Bronchus fibroblast of lung (primary cell): ENCODE data around the gene PROSER3. TPM values are rescaled to one million over a fixed set of nuclear protein-coding genes. Genes with fewer than 3 reads are reported as not detected.

Experiments
- total RNA-seq: library from RNA; depleted of rRNA; stranded (reverse); fragments of >200 nt; gene quantifications from 2 replicates; pipeline ENCODE4 v1.2.3, GENCODE V29; 2015

The PROSER3 gene
- 8.1 and 8.5 TPM in 2 replicates for total RNA-seq

GRCh38 chr19:35757749-35758608, at the start of gene PROSER3:
TSS of gene PROSER3 (plus strand) at chr19:35758176. CDS start at chr19:35758216, 40 bp downstream.

DNA sequence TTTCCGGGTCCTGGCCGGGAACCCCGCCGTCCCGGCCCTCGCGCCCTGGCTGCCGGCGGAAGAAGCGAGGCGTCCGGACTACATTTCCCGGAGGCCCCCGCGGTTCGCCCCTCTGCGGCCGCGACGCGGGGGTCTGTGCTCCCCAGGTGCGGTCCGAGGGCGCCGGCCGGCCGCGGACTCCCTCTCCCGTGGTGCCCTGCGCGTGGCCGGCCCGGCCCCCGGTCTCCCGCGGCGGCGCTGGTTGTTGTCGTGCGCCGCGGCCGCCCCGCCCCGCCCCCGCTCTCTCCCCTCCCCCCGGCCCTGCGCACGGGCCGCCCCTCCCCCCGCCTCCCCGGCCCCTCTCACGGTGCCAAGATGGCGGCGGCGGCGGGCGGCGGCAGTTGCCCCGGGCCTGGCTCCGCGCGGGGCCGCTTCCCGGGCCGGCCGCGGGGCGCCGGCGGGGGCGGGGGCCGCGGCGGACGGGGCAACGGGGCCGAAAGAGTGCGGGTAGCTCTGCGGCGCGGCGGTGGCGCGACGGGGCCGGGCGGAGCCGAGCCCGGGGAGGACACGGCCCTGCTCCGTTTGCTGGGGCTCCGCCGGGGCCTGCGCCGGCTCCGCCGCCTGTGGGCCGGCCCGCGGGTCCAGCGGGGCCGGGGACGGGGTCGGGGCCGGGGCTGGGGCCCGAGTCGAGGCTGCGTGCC, 40.2 kb upstream of the PROSER3 start, which contains the start of gene KMT2B:
Gene KMT2B (plus strand): TSS at position 339 of the 680 bp plus-strand sequence. CDS start 16 bp downstream, at position 355.

DNA sequence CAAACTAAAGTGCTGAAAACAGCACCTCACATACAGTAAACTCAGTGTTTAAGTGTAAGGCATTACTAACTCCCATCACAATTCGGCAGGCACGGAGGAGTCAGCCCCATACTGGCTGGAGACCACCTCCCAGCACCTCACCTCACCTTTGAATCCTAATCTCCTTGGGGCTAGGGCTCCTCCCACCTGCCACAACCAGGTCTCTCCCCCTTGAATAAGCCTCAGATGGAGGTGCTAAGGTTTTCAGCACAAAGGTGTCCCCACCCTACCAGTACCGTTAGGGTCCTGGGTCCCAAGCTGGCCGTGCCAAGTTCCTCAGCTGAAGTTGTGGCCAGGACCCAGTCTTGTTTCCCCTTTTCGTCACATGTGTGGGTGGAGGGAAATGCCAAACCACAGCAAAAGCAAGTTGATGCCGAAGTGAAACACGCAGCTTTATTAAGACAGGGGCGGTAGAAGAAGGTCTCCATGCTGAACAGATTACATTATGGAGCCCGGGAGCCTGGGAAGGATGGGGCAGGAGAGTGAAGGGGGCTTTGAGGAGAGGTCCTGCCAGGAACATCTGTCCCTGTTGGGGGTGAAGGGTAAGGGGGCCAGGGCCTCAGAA, 15.8 kb upstream of the PROSER3 start, which contains the start of gene IGFLR1:
Gene IGFLR1 (minus strand): TSS at position 332 of the 604 bp plus-strand sequence. CDS start 1,272 bp downstream, outside the sequence.

GRCh38 chr19:35745328-35746086, 12.5 kb upstream of the PROSER3 start, which contains the start of the genes PSENEN and U2AF1L4:
TSS of gene PSENEN (plus strand) at chr19:35745651. CDS start at chr19:35745931, 280 bp downstream.
TSS of gene U2AF1L4 (minus strand) at chr19:35745418. CDS start at chr19:35745391, 27 bp downstream.

DNA sequence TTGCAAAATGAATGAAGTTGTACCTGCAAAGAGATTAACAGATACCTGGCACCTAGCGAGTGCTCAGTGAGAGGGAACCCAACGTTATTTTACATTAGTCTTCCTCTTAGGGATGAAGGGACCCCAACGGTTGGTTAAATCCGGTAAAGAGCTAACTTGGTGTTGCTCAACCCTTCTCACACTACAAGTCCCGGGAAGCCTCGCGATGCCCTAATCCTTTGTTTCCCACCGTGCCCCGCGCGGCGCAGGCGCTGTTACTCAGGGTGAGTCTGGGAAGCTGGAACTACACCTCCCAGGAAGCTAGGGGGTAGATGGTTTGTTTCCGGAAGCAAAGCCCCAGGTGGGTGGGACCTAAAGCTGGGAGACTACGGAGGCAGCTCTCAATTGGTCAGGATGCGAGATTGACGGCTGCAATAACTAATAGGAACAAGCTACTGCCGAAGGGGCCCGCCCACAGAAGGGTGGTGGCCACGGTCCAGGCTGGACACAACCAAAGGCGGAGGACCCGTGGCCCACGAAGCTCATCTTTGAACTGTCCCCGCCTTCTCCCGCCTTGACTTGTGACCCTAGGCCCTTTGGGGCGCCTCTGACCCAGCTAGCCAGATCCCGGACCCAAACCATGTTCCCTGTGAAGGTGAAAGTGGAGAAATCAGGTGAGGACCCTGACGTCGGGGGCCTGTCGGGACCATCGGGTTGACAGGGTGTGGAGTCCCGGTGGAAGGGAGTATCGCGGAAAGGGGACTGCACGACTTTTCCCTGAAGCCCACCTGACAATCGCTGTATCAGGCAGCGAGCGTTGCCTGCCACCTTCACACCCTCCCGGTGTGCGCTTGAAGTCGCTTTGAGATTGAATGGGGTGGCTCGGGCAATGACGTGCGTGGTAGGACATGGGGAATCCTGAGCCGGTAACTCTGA, 9.6 kb upstream of the PROSER3 start, which contains the start of gene LIN37:
Gene LIN37 (plus strand): TSS at position 471 of the 915 bp plus-strand sequence. CDS start 149 bp downstream, at position 620.

GRCh38 chr19:35756377-35757230, 1.4 kb upstream of the PROSER3 start, which contains the start of gene HSPB6:
TSS of gene HSPB6 (minus strand) at chr19:35757029. CDS start at chr19:35757008, 21 bp downstream.

DNA sequence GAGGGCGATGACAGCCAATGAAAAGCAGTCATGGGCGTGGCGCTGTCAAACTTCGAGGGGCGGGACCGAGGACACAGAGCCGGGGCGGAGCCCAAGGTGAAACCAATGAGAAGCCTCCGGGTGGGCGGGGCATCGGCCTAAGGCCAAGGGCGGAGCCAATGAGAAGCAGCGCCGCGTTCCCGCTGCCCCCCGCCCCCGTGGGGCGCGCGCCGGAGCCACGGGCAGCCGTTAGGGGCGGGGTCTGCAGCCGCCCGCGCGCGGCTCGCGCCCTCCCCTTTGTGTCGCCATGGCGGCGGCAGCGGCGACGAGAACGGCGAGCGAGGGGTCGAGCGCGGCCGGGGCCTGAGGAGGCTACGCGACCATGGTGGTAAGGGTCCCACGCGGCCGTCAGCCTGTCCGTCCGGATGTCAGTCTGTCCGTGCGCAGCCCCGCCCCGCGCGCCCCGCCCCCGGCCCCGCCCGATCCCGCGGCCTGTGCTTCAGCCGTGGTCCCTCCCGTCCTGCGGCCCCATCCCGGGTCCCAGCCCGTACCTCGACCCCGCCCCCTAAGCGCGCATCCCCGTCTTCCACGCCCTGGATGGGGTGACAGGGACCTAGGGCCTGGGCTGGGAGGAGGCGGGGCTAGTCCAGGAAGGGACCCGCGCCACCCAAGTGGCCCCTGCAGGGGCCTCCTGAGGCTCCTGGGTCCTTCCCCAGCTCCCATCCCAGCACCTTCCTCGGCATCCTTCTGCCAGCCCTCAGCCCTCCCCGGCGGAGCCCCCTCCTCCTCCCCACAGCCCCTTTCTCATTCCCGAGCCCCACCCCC, 17.5 kb downstream of the PROSER3 start, which contains the start of gene ARHGAP33:
Gene ARHGAP33 (plus strand): TSS at position 267 of the 804 bp plus-strand sequence. CDS start 95 bp downstream, at position 362.

GRCh38 chr19:35812220-35813042, 54.5 kb downstream of the PROSER3 start, which contains the start of gene PRODH2:
TSS of gene PRODH2 (minus strand) at chr19:35812845. CDS start at chr19:35812805, 40 bp downstream.

Other genes with a start within 250 kb of the PROSER3 start
- gene DMKN, start 244.5 kb upstream of the PROSER3 start, total RNA-seq: 11.3 and 13.5 TPM in 2 replicates
- gene SBSN, start 229.9 kb upstream of the PROSER3 start, total RNA-seq: 0.15 TPM in 1 of 2 replicates, not detected in the other
- not detected in 2 replicates for gene GAPDHS, start 224.7 kb upstream of the PROSER3 start, total RNA-seq
- gene TMEM147, start 212.6 kb upstream of the PROSER3 start, total RNA-seq: 102 and 106 TPM in 2 replicates
- gene ATP4A, start 194.5 kb upstream of the PROSER3 start, total RNA-seq: not detected in 2 replicates
- not detected in 2 replicates for gene PMIS2, start 172.0 kb upstream of the PROSER3 start, total RNA-seq
- gene HAUS5, start 145.4 kb upstream of the PROSER3 start, total RNA-seq: 13.7 and 17.0 TPM in 2 replicates
- gene RBM42, start 129.1 kb upstream of the PROSER3 start, total RNA-seq: 99.4 and 108 TPM in 2 replicates
- gene ETV2, start 116.4 kb upstream of the PROSER3 start, total RNA-seq: 0.89 and 1.5 TPM in 2 replicates
- 752 and 847 TPM in 2 replicates for gene COX6B1, start 109.9 kb upstream of the PROSER3 start, total RNA-seq
- gene UPK1A, start 91.7 kb upstream of the PROSER3 start, total RNA-seq: not detected in 2 replicates
- not detected in 2 replicates for gene ZBTB32, start 53.6 kb upstream of the PROSER3 start, total RNA-seq
- 9.2 and 12.0 TPM in 2 replicates for gene KMT2B, start 40.2 kb upstream of the PROSER3 start, total RNA-seq
- 19.0 and 26.1 TPM in 2 replicates for gene IGFLR1, start 15.7 kb upstream of the PROSER3 start, total RNA-seq
- 7.3 and 15.8 TPM in 2 replicates for gene U2AF1L4, start 12.8 kb upstream of the PROSER3 start, total RNA-seq
- 45.3 and 47.9 TPM in 2 replicates for gene PSENEN, start 12.5 kb upstream of the PROSER3 start, total RNA-seq
- 15.3 TPM in 2 replicates for gene LIN37, start 9.6 kb upstream of the PROSER3 start, total RNA-seq
- 20.1 and 22.5 TPM in 2 replicates for gene HSPB6, start 1.1 kb upstream of the PROSER3 start, total RNA-seq
- 6.5 and 14.1 TPM in 2 replicates for gene ARHGAP33, start 17.4 kb downstream of the PROSER3 start, total RNA-seq
- gene PRODH2, start 54.7 kb downstream of the PROSER3 start, total RNA-seq: not detected in 2 replicates
- gene NPHS1, start 94.3 kb downstream of the PROSER3 start, total RNA-seq: not detected in 2 replicates
- under 0.01 TPM in 2 replicates for gene KIRREL2, start 98.7 kb downstream of the PROSER3 start, total RNA-seq
- 2.4 and 5.9 TPM in 2 replicates for gene APLP1, start 110.4 kb downstream of the PROSER3 start, total RNA-seq
- gene NFKBID, start 142.4 kb downstream of the PROSER3 start, total RNA-seq: 3.0 and 3.4 TPM in 2 replicates
- not detected in 2 replicates for gene HCST, start 144.4 kb downstream of the PROSER3 start, total RNA-seq
- gene TYROBP, start 150.1 kb downstream of the PROSER3 start, total RNA-seq: not detected in 2 replicates
- gene LRFN3, start 178.2 kb downstream of the PROSER3 start, total RNA-seq: 3.9 and 6.1 TPM in 2 replicates
- gene SDHAF1, start 237.0 kb downstream of the PROSER3 start, total RNA-seq: 20.0 and 20.5 TPM in 2 replicates